ENCODE measurements around the gene MAML2. TPM values are rescaled to one million over a fixed set of nuclear protein-coding genes. Genes with fewer than 3 reads are reported as not detected.

MAML2 gene
- total RNA-seq, 1 experiment from 2014 or later: 22.7 TPM

GRCh38 chr11:96242971-96243647 is 99.9 kb downstream of the MAML2 start:
- CTCF ChIA-PET: interaction anchor here (0.6 to 1.9 kb wide), 11 partner anchors 10 to 100 kb away, joined by 3 to 16 read pairs (median 4); partner anchors contain the start of gene MAML2
- peak overlapping the region; percentile 75 for H3K27ac Mint-ChIP-seq (ENCODE audit: unreplicated experiment)
- peaks cover 37% of the 10 kb centered on the region for H3K4me1 Mint-ChIP-seq (ENCODE audit: low read depth, unreplicated experiment)
- BruUV-seq (replicated peaks): no TSS peak
- intact Hi-C loops (cut with micrococcal nuclease; ENCODE audit: unreplicated experiment): loop anchor here (5.0 to 10.0 kb wide), 3 partner anchors 62 to 321 kb away; partner anchors contain the start of genes MAML2 and MTMR2
- peak overlapping the region; percentile 70 for H3K4me3 Mint-ChIP-seq (ENCODE audit: low read depth, unreplicated experiment)
- no peaks in the 10 kb centered on the region for H3K27me3 Mint-ChIP-seq (ENCODE audit: unreplicated experiment)
- TF ChIP-seq CTCF (IDR thresholded peaks at IDR 0.05; ENCODE audit: unreplicated experiment): no peak
- no peaks in the 10 kb centered on the region for H3K9me3 Mint-ChIP-seq (ENCODE audit: low read depth, unreplicated experiment)
- H3K36me3 Mint-ChIP-seq (ENCODE audit: insufficient read depth, unreplicated experiment): peaks cover 17% of the 10 kb centered on the region
- DNase-seq: peak; percentile 91

- Mint-ChIP-seq H3K4me1 (ENCODE audit: low read depth, unreplicated experiment) (peaks cover 29% of the 10 kb centered on the region), H3K9me3 (ENCODE audit: low read depth, unreplicated experiment) (no peaks in the 10 kb centered on the region), H3K27ac (ENCODE audit: unreplicated experiment) (peak overlapping the region; percentile 75), H3K36me3 (ENCODE audit: insufficient read depth, unreplicated experiment) (peaks cover 17% of the 10 kb centered on the region), H3K27me3 (ENCODE audit: unreplicated experiment) (no peaks in the 10 kb centered on the region), H3K4me3 (ENCODE audit: low read depth, unreplicated experiment) (peak overlapping the region; percentile 70)
- CTCF ChIA-PET: interaction anchor here (0.6 to 1.9 kb wide), 7 partner anchors 9 to 101 kb away, joined by 3 to 16 read pairs (median 4); partner anchors contain the start of gene MAML2
- BruUV-seq (replicated peaks): TSS peak; percentile 40
- intact Hi-C loops (cut with micrococcal nuclease; ENCODE audit: unreplicated experiment): loop anchor here (5.0 to 10.0 kb wide), 3 partner anchors 62 to 320 kb away; partner anchors contain the start of genes MAML2 and MTMR2
- no peak for DNase-seq
- no peak for TF ChIP-seq CTCF (IDR thresholded peaks at IDR 0.05; ENCODE audit: unreplicated experiment)
These were observed 100.7 kb downstream of the MAML2 start for GRCh38 chr11:96242191-96242847.

- Mint-ChIP-seq H3K36me3 (ENCODE audit: insufficient read depth, unreplicated experiment) (peaks cover 12% of the 10 kb centered on the region), H3K4me3 (ENCODE audit: low read depth, unreplicated experiment) (no peak overlapping the region), H3K9me3 (ENCODE audit: low read depth, unreplicated experiment) (no peaks in the 10 kb centered on the region), H3K27ac (ENCODE audit: unreplicated experiment) (peak overlapping the region; percentile 47), H3K4me1 (ENCODE audit: low read depth, unreplicated experiment) (peaks cover 20% of the 10 kb centered on the region), H3K27me3 (ENCODE audit: unreplicated experiment) (no peaks in the 10 kb centered on the region)
- intact Hi-C loops (cut with micrococcal nuclease; ENCODE audit: unreplicated experiment): loop anchor here (2.0 to 10.0 kb wide), 4 partner anchors 63 to 319 kb away; partner anchors contain the start of genes MAML2 and MTMR2
- CTCF ChIA-PET: no interaction called here
- DNase-seq: peak; percentile 29
- no peak for TF ChIP-seq CTCF (IDR thresholded peaks at IDR 0.05; ENCODE audit: unreplicated experiment)
- no TSS peak for BruUV-seq (replicated peaks)
These were observed 101.6 kb downstream of the MAML2 start for GRCh38 chr11:96241331-96241841.

DNA sequence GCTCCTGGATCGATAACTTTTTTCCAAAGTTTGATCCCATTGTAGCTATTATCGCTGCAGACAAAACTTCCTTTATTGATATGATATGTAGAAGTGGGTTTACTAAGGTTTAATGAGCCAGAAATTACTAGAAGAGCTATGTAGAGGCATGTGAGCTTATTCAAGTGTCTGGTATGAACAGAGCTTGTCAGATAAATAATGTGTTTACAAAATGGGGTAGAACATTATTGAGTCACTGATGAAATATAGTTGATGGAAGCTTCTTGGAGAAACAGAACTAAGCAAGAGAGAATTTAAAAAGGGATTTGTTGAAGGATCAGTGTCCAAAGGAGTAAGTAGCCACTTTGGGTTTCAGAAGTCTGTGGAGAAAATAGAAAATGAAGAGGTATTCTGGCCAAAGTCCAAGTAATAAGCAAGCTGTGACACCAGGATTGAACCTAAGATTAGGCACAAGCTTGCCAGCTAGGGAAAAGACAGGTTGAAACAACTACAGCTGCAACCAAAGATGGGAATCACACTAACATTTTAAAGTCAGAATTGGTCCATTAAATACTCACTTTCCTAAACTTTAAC is 104.3 kb downstream of the MAML2 start:
- peaks cover 13% of the 10 kb centered on the region for H3K4me1 Mint-ChIP-seq (ENCODE audit: low read depth, unreplicated experiment)

More for the DNA sequence above, 104.3 kb downstream of the MAML2 start:
- Mint-ChIP-seq H3K9me3 (ENCODE audit: low read depth, unreplicated experiment) (peaks cover 2% of the 10 kb centered on the region), H3K27ac (ENCODE audit: unreplicated experiment) (no peak overlapping the region), H3K4me3 (ENCODE audit: low read depth, unreplicated experiment) (no peak overlapping the region), H3K36me3 (ENCODE audit: insufficient read depth, unreplicated experiment) (peaks cover 9% of the 10 kb centered on the region), H3K27me3 (ENCODE audit: unreplicated experiment) (no peaks in the 10 kb centered on the region)
- intact Hi-C loops (cut with micrococcal nuclease; ENCODE audit: unreplicated experiment): no loop called here
- DNase-seq: no peak
- no peak for TF ChIP-seq CTCF (IDR thresholded peaks at IDR 0.05; ENCODE audit: unreplicated experiment)
- CTCF ChIA-PET: no interaction called here
- no TSS peak for BruUV-seq (replicated peaks)

Data from Calu3 (cell line).